Central memory CD4-positive, alpha-beta T cell (primary cell): ENCODE measurements around the gene ASB16.
A peak's percentile ranks its signal among the peaks of the same experiment; 100 is the strongest.
"Not testable (repeated sequence)": the region's sequence is repeated elsewhere in the genome, so short reads cannot be mapped to it uniquely, and the experiment has no call there.

Experiments used
- DNase-seq: peaks from one replicate; pipeline ENCODE4 v3.0.0; 2022

The ASB16 gene

DNA sequence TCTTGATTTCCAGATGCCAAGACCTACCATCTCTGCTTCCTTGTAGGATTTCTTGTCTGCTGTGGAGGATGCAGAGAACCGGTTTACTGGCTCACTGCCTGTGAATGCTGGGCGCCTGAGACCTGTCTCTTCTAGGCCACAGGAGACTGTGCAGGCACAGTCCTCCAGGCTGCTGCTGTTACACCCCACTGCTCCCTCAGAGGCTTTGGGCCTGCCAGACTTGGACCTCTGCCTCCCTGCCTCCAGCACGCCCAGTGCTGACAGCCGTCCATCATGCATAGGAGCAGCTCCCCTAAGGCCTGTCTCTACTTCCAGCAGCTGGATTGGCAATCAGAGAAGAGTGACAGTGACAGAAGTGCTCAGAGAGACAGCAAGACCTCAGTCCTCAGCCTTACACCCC is 22.7 kb upstream of the ASB16 start:
- no peak for DNase-seq

DNA sequence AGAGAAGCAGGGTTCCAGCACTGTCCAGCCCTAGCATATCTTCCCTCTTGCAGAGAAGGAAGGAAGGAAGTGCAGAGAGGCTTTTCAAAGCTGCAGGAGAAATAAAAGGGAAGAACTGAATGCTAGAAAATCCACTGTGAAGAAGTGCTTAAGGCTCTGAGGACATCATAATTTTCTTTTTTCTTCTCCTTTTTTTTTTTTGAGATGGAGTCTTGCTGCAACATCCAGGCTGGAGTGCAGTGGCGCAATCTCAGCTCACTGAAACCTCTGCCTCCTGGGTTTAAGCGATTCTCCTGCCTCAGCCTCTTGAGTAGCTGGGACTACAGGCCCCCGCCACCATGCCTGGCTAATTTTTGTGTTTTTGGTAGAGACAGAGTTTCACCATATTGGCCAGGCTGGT is 21.4 kb upstream of the ASB16 start:
- not testable (repeated sequence) for DNase-seq

DNA sequence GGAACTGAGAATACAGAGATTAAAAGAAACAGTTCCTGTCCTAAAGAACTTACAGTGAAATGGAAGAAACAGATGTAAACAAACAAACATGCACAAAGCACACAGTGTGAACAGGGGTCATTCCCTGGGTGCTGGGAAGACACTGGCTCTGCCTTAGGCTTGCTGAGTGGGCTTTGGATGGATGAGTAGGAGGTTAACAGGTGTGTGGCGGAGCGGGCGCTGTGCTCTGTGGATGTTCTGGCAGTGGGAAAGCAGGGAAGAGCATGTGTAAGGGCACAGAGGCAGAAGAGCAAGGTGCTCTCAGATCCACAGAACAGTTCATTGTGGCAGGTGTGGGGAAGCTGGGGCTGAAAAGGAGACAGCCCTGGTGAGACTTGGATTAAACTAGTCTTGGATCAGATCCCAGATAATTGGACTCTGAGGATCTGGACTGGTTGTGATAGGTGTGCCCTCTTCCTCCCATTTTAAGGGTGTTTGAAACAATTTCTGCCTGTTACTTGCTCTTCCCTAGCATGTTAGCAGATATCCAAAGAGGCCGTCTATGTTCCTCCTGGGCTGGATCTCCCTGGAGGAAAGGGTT is 20.7 kb upstream of the ASB16 start:
- DNase-seq: no peak

DNA sequence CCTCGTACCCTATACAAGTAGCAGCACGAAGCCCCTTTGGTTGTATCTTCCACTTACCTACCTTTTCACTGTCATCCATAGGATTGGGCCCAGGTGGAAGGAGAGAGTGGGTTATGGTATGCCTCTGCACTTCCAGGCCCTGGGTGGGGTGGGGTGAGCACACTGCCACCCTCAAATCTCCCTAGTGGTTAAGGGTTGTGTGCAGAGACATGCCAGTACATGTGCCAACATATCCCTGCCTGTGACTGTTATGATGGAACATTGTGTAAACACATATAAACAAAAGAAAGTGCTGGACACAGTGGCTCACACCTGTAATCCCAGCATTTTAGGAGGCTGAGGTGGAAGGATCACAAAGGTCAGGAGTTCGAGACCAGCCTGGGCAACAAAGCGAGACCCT is 17.6 kb upstream of the ASB16 start:
- DNase-seq: no peak

DNA sequence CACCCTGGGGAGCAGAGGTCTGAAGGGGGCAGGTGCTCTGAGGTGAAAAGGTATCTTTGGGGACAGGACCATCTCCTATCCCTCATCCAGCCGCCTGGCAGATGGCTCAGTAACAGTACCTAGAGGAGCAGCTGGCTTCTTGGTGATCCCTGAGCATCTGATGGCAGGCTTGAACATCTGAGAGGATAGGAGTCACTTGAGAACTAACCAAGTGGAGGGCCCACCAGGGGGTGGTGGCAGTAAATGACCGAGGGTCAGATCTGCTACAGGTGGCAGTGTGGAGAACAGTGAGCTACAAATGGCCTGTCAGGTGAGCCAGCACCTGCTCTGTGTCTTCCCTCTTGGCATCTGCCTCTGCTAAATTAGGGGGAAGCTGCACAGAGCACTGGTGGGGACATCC is 15.0 kb upstream of the ASB16 start:
- DNase-seq: no peak

DNA sequence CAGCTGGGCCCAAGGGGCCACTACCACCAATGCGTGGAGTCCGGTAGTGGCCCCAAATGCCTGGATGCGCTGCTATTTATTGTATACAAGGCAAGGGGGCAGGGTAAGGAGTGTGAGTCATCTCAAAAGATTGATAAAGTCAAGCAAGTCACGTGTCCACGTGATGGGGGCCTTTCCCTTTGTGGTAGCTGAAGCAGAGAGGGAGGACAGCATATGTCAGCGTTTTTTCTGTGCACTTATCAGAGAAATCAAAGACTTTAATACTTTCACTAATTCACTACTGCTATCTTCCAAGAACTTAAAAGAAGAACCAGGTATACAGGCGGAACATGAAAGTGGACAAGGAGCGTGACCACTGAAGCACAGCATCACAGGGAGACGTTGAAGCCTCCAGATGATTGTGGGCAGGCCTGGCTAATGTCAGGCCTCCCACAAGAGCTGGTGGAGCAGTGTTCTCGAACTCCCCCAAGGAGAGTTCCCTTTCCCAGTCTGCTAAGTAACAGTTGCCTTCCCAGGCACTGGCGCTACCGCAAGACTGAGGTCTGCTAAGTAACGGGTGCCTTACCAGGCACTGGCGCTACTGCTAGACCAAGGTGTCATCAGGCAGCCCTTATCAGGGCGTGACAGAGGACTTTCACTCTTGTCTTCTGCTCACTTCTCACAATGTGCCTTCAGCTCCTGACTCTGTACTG is 10.8 kb upstream of the ASB16 start:
- peak; percentile 33 for DNase-seq

DNA sequence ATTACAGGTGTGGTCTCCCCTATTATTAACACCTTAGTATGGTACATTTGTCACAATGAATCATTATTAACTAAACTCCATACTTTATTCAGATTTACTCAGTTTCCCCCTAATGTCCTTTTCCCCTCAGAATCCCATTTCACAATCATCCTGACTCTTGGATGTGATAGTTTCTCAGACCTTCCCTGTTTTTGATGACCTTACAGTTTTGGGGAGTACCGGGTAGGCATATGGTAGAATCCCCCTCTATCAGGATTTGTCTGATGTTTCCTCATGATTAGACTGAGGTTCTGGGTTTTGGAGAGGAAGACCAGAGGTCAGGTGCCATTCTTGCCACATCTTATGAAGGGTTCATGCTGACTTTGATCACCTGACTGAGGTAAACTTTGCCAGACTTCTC is 6.0 kb upstream of the ASB16 start:
- DNase-seq: no peak

DNA sequence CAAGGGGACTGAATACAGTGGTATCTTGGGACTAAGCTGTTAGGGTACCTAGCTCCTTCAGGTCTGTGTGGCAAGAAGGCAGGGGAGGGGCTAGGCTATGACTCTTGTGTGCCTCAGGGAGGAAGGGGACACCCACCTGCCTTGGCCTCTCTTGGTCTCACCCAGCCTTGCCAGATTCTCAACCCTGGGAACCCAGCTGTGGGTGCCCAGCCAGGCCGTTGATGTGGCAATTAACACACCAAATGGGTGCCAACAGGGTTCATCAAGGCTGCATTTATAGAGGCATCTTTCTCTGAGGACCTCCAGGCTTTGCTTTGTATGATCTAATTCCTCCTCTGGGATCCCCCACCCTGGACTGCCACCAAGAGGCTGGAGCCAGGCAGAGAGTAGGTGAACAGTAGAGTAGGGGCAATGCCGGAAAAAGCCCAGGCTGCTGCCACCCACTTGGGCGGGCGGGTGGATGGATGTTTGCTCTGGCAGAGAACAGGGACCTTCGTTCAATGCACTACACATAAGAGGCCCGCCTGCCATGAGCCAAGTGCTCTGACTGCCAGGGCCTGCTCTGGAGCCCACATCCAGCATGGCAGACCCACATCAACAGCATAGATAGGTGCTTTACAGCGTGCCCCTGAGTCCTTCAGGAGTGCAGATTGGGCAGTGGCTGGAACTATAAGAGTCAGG is 3.2 kb upstream of the ASB16 start:
- no peak for DNase-seq

DNA sequence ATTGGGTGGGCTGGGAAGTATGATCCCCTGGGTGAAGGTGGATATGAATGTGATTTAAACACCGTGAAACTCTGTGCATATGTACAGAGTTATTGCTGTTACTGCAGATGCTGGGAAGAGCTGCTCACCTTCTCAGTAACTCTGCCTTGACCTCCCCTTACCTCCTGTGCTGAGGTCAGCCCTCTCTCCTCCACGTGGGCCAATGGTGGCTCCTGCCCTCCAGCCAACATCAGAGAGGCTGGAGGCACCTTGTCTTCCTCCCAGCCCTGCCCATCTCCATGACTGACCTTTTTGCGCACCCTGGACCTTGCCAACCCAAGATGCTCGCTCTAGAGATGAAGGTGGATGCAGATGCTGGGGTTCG is 387 bp upstream of the ASB16 start:
- DNase-seq: no peak

DNA sequence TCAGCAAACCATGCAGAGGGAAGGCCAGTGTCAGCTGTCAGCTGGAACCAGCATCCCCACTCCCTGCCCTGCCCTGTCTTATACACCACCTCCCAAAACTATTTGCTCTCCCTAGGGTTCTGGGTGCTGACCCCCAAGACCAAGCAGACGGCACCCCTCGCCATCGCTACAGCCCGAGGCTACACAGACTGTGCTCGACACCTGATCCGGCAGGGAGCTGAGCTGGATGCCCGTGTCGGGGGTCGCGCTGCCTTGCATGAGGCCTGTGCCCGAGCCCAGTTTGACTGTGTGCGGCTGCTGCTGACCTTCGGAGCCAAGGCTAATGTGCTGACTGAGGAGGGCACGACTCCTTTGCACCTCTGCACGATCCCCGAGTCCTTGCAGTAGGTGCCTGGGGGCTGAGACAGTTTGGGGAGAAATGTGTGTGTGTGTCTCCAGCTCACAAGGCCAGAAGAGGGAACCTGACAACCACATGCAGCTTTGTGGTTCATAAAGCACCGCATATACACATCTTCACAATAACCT is 1.5 kb downstream of the ASB16 start:
- no peak for DNase-seq

DNA sequence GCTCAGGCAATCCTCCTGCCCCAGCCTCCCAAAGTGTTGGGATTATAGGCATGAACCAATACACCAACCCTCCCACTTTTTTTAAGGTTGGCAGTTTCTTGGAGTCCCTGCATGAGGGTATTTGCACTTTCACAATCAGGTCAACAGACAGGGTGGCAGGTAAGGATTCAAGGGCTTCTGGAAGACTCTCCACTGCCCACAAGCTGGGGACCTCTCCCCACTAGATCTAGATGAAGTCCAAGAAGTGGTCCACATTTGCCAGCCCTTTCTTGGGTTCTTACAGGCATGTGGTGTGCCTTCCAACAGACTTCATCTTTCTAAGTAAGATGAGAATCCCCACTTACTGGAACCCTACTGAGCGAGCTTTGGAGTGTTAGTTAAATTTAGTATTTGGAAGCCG is 3.9 kb downstream of the ASB16 start:
- DNase-seq: no peak

DNA sequence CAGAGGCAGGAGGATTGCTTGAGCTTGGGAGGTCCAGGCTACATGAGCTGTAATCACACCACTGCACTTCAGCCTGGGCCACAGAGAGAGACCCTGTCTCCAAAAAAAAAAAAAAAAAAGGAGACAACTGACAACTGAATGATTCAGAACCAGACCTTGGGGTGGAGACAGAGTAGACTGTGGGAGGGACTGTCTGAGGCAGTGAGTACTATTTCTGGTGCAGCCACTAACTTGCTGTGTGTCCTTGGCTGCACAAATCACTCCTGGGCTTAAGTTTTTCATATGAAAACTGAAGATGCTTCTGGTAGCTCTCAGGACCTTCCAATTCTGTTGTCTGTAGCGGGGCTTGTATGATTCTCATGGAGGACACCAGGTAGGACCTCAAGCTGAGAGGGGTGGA is 5.8 kb downstream of the ASB16 start:
- DNase-seq: no peak

DNA sequence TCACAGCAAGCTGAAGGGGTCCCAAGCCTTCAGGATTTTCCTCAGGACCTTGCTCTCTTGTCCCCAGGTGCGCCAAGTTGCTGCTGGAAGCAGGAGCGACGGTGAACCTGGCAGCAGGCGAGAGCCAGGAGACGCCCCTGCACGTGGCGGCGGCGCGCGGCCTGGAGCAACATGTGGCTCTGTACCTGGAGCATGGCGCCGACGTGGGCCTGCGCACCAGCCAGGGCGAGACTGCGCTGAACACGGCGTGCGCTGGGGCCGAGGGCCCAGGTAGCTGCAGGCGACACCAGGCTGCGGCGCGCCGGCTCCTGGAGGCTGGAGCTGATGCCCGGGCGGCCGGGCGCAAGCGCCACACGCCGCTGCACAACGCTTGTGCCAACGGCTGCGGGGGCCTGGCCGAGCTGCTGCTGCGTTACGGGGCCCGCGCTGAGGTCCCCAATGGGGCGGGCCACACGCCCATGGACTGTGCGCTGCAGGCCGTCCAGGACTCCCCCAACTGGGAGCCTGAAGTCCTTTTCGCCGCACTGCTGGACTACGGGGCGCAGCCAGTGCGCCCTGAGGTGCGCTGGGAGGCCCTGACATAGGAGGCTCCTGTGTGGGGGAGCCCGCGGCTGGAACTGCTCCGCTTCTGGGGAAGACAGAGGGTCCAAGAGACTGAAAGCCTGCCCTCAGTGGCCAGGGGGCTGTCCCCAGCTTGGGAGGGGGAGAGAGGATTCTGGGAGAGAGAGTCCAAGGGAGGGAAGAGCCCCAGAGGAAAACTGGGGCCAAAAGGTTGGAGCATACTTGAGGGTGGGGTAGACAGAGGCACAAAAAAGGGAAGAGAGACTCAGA is 6.4 kb downstream of the ASB16 start:
- no peak for DNase-seq

DNA sequence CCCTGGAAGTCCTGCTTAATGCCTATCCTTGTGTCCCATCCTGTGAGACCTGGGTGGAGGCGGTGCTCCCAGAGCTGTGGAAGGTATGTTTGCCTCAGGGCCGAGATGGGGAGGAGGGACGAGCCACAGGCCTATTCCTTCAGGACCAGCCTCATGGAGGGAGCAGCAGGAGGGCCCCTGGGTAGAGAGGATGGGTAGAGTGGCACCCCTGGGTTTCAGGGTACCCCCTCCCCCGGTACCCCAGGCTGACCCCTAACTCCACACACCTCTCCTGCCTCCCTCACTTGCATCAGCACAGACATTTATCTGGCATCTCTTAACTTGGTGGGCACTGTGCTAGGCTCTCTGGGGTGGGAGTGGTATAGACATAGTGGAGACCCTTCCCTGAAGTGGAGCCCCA is 7.1 kb downstream of the ASB16 start:
- DNase-seq: no peak

DNA sequence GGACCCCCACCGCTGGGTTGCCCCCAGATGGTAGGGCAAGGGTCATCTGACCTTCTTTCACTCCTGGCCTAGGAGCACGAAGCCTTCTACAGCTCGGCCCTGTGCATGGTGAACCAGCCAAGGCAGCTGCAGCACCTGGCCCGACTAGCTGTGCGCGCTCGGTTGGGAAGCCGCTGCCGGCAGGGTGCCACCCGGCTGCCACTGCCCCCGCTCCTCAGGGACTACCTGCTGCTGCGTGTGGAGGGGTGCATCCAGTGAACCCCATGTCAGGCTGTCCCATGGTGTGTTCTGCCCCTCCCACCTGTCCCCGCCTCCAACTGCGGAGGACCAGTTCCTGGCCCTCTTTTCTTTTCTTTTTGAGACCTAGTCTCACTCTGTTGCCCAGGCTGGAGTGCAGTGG is 7.6 kb downstream of the ASB16 start:
- DNase-seq: no peak

DNA sequence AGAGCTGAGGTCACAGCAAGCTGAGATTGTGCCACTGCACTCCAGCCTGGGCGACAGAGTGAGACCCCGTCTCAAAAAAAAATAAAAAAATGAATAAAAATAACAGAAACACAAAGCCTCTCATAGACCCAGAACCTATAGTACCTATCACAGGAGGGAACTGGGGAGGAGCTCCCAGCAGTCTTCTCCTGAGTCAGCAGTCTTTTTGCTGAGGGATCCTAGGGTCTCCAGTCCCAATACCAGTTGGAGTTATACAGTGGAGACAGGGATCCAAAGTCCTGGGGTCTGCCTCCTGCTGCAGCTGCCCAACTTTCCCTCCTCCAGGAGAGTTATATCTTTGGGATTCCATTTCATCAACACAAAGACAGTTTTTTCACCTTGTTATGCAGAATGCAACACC is 12.5 kb downstream of the ASB16 start:
- DNase-seq: no peak

DNA sequence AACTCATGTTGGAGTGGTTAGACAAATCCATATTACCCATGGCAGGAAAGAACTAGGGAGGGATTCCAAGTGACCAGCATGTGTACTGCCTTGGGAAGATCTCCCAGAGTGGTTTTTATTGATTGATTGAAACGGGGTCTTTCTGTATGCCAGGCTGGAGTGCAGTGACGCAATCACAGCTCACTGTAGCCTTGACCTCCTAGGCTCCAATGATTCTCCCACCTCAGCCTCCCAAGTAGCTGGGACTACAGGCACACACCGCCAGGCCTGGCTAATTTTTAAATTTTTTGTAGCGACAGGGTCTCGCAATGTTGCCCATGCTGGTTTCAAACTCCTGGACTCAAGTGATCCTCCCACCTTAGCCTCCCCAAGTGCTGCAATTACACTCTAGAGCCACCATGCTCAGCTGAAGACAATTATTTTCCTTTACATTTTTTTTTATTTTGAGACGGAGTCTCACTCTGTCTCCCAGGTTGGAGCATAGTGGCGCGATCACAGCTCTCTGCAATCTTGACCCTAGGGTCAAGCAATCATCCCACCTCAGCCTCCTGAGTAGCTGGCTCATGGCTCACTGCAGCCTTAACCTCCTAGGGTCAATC is 13.8 kb downstream of the ASB16 start:
- DNase-seq: no peak

DNA sequence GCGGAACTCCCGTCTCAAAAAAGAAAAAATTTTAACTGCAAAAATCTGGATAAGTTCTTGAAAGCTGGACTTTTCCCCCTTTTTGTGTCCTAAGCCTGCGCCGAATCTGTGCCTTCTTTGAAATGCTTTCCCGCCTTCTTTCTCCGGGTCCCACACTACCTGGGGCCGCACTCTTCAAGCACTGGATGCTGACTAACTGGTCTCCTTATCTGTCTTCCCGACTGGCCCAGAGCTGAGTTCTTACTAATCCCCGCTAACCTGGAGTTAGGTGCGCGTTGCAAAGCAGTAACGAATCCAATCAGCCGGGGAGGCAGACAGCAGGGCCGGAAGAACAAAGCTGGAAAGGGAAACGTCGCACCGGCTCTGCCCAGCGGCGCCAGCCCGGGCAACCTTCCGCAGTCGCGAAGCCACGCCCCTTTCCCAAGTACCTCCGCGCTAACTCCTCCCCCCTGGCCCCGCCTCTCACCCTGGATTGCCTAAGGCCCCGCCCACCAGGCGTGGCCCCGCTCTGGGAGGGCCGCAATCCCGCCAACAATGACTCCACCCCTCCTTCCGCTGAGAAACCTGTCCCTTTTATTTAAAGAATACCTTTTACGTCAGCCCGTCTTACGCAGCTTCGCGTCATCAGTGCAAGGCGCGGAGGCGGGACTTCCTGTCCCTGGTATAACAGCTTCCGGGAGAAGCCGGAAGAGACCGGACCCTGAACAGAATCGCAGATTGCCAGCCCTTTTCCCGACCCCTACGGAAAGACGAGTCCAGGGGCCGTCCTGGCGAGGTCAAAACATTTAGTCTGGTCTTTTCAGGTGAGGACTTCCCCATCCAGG is 16.0 kb downstream of the ASB16 start, which contains the start of gene TMUB2:
Gene TMUB2, plus strand, starts transcription at position 666 of the 824 bp plus-strand sequence. CDS start 737 bp downstream, outside the sequence.
- peak; percentile 100 for DNase-seq

DNA sequence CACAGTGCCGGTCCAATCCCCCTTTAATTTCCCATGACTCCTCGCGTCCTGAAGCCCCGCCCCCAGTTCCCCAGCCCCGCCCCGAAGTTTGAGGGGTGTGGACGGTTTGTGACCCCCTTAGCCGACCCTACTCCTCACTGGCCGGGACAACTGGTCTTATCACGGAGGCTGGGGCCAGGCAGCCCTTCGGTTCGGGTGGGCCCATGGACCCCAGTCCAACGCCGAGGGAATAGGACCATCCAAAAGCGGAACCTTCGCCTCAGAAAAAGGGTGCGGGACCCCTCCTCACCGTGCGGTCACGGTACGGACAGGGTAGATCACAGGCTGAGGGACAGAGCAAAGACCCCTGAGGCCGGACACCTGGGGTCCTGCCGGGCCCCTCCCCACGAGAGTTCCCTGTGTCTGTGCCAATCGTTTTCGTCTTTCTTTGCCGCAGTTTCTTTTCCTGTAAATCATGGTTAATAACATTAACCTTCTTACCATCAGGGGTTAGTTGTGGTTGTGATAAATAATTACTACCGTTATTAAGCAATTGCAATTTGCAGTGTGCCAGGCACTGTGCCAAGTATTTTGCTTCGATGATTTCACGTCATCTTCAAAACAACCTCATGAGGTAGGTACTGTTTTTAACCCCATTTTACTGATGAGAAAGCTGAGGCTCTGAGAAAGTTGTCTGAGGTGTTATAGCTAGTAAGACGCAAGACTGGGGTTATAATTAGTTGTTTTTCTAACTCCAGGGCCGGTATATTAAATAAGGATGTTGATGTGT is 16.8 kb downstream of the ASB16 start:
- peak; percentile 53 for DNase-seq

DNA sequence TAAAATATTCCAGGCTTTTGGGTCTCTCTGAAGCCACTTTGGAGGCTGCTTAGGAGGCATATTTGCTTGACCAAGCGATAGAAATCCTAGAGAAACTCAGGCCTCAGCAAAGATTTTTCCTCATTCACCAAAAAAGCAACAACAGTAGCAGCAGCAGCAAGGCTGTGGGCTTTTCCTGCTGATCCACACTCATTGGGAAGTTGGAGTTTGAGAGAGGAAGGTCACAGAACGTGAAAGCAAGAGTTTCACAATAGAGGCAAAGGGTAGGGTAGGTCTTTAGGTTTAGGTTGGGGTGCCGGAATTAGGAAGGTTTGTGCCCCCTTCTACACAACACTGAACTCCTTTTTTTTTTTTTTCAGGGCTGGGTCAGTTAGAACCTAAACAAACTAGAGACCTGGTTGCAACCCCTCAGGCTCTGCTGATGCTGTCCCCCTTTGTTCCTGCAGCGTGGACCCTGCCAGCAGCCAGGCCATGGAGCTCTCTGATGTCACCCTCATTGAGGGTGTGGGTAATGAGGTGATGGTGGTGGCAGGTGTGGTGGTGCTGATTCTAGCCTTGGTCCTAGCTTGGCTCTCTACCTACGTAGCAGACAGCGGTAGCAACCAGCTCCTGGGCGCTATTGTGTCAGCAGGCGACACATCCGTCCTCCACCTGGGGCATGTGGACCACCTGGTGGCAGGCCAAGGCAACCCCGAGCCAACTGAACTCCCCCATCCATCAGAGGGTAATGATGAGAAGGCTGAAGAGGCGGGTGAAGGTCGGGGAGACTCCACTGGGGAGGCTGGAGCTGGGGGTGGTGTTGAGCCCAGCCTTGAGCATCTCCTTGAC is 18.3 kb downstream of the ASB16 start:
- DNase-seq: no peak
